GM12892 (cell line): ENCODE data around the gene LRCH2.

Experiments
- POLR2A ChIP-seq: IDR thresholded peaks from 2 replicates; pipeline ENCODE4 v1.6.1; 2011; ENCODE audit warnings: low read depth, low read length, control low read depth
- POLR2AphosphoS5 ChIP-seq: IDR thresholded peaks from 2 replicates; pipeline ENCODE4 v1.6.1; 2011; ENCODE audit warnings: low read depth, low read length, control low read depth

DNA sequence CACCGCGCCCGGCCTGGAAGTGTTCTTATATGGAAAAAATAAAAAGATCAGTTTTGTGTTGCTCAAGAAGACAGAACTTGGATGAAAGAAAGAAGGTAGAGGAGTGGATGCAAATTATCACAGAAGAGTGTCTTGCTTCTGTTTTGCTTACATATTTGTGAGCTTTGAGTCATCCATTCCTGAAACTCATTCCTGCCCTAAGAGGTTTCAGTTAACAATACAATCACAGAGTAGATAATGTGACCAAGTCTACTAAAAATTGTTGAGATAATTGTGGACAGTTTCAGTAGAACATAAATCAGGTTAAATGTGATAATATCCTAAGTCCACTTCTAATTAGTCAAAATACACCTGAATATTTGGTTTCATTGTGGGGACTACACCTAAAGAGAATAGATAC, 26.4 kb upstream of the LRCH2 start:
- TF ChIP-seq POLR2A (no peak), POLR2AphosphoS5 (no peak)
